RWPE1 (cell line): ENCODE results near the gene HSPB6.
"Not testable (repeated sequence)": the region's sequence is repeated elsewhere in the genome, so short reads cannot be mapped to it uniquely, and the experiment has no call there.

Source experiments
- CTCF ChIA-PET: fragments of 350-600 bp; sonication (Branson Sonifier 250); formaldehyde crosslinking; extraction: SDS; loops from one replicate; lab custom pipeline; 2021; lab: Yijun Ruan, JAX
- POLR2A ChIA-PET: fragments of 400-600 bp; formaldehyde crosslinking; extraction: SDS; loops from one replicate; lab custom pipeline; 2020; ENCODE audit warnings: antibody characterized with exemption; ENCODE audit not compliant: low non-redundant PET; lab: Yijun Ruan, JAX
- DNase-seq: peaks from one replicate; pipeline ENCODE4 v3.0.0; 2012; ENCODE audit warnings: low spot score
- H3K27ac ChIP-seq: fragments of 450-650 bp; 2 replicates; pipeline ENCODE4 v1.5.1; 2017
- TF ChIP-seq, protein P1 (sequence below): fragments of 450-650 bp; conservative IDR thresholded peaks from 2 replicates; pipeline ENCODE4 v1.5.1; 2017; ENCODE audit warnings: low read depth, mild to moderate bottlenecking

Gene HSPB6

DNA sequence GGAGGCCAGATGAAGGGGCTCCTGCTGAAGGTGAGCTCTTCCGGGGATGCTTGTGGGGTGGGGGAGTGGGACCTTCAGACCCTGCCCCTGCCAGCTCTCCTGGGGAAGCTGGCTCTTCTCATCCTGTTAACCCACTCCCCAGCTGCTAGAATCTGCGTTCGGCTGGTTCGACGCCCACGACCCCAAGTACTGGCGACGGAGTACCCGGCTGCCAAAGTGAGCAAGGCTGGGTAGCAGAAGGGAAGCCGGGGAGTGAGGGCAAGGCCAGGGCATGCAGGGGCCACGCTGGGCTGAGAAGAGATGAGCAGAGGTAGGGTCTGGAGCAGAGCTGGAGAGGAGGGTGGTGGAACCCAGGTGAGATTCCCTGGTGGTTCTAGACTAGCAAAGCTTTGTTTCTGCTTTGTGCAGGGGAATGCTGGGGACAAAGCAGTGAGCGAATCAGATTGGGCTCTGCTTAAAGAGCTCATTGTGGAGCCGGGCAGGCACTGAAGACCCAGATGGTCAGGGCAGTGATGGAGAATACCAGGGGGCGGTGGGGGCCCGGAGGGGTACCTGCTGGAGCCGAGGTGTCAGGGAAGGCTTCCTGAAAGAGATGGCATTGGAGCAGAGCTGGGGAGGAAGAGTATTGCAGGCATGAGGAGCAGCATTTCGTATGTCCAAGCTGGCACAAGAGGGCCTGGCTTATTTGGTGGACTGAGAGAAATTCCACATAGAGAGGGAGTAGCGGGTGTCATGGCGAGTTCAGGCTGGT is 28.7 kb downstream of the HSPB6 start:
- DNase-seq: no peak
- POLR2A ChIA-PET: no interaction called here
- TF ChIP-seq, protein P1, sequence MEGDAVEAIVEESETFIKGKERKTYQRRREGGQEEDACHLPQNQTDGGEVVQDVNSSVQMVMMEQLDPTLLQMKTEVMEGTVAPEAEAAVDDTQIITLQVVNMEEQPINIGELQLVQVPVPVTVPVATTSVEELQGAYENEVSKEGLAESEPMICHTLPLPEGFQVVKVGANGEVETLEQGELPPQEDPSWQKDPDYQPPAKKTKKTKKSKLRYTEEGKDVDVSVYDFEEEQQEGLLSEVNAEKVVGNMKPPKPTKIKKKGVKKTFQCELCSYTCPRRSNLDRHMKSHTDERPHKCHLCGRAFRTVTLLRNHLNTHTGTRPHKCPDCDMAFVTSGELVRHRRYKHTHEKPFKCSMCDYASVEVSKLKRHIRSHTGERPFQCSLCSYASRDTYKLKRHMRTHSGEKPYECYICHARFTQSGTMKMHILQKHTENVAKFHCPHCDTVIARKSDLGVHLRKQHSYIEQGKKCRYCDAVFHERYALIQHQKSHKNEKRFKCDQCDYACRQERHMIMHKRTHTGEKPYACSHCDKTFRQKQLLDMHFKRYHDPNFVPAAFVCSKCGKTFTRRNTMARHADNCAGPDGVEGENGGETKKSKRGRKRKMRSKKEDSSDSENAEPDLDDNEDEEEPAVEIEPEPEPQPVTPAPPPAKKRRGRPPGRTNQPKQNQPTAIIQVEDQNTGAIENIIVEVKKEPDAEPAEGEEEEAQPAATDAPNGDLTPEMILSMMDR: no peak
- CTCF ChIA-PET: interaction anchor here (0.6 kb wide), 1 partner anchor 14 kb away, joined by 3 read pairs; no protein-coding TSS in a partner anchor
- H3K27ac ChIP-seq: no peak overlapping the region

DNA sequence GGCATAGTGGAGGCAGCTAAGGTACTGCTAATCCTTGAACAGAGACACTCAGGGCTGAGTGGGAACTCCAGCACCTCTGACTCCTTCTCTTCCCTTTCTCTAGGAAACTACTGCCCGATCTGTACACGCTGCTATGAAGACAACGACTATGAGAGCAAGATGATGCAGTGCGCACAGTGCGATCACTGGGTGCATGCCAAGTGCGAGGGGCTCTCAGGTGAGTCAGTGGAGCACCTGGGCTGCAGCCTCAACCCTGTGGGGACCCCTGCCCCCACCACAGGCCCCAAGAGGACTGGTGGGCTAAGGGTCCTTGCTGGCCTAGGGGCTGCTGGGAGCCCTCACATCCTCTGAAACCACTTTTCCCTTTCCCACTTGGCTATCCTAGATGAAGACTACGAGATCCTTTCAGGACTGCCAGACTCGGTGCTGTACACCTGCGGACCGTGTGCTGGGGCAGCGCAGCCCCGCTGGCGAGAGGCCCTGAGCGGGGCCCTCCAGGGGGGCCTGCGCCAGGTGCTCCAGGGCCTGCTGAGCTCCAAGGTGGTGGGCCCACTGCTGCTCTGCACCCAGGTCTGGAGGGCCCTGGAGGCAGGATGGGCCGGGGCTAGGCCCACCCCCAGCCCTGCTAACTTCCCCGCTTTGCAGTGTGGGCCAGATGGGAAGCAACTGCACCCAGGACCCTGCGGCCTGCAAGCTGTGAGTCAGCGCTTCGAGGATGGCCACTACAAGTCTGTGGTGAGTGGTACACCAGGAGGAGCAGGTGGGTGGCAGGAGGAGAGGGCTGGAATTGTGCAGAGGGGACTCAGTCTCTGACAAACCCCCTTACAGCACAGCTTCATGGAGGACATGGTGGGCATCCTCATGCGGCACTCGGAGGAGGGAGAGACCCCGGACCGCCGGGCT is 29.5 kb downstream of the HSPB6 start:
- ChIA-PET CTCF (interaction anchor here (0.6 kb wide), 1 partner anchor 15 kb away, joined by 3 read pairs; no protein-coding TSS in a partner anchor), POLR2A (no interaction called here)
- TF ChIP-seq, protein P1: no peak
- DNase-seq: no peak
- no peak overlapping the region for H3K27ac ChIP-seq

DNA sequence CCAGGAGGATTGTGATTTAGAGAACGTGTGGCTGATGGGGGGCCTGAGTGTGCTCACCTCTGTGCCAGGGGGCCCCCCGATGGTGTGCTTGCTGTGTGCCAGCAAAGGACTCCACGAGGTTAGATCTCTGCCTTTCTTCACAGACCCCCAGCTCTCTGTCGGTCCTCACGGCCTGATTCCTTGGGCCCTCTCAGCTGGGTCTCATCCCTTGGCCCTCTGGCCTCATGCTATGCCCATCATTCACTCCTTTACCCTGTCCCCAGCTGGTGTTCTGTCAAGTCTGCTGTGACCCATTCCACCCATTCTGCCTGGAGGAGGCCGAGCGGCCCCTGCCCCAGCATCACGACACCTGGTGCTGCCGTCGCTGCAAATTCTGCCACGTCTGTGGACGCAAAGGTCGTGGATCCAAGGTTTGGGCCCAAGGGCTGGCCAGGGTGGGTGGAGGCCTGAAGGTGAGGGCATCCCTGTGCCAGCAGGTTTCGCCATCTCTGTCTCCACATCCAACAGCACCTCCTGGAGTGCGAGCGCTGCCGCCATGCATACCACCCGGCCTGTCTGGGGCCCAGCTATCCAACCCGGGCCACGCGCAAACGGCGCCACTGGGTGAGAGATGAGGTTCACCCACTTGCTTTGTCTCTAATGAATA is 31.5 kb downstream of the HSPB6 start:
- no peak for DNase-seq
- TF ChIP-seq, protein P1: no peak
- POLR2A ChIA-PET: no interaction called here
- H3K27ac ChIP-seq: no peak overlapping the region
- CTCF ChIA-PET: no interaction called here

- CTCF ChIA-PET: no interaction called here
- TF ChIP-seq, protein P1: no peak
- H3K27ac ChIP-seq: no peak overlapping the region
- no peak for DNase-seq
- POLR2A ChIA-PET: no interaction called here
These were observed 32.3 kb downstream of the HSPB6 start for GRCh38 chr19:35724560-35724959.

- CTCF ChIA-PET, POLR2A ChIA-PET, DNase-seq, H3K27ac ChIP-seq: not testable (repeated sequence)
These were observed 32.7 kb downstream of the HSPB6 start for GRCh38 chr19:35724132-35724531.

GRCh38 chr19:35723671-35724070 is 33.2 kb downstream of the HSPB6 start:
- TF ChIP-seq, protein P1: no peak
- no peak for DNase-seq
- POLR2A ChIA-PET: no interaction called here
- CTCF ChIA-PET: no interaction called here
- H3K27ac ChIP-seq: no peak overlapping the region
